HPDE6-E6E7 (cell line): Measurements from ENCODE around the gene CYP8B1.

Experiments
- DNase-seq: peaks from one replicate; pipeline ENCODE4 v3.0.0; 2011; ENCODE audit warnings: missing footprints; ENCODE audit errors: extremely low spot score

CYP8B1 gene

GRCh38 chr3:42852441-42852840 is 23.2 kb downstream of the CYP8B1 start:
- no peak for DNase-seq

DNA sequence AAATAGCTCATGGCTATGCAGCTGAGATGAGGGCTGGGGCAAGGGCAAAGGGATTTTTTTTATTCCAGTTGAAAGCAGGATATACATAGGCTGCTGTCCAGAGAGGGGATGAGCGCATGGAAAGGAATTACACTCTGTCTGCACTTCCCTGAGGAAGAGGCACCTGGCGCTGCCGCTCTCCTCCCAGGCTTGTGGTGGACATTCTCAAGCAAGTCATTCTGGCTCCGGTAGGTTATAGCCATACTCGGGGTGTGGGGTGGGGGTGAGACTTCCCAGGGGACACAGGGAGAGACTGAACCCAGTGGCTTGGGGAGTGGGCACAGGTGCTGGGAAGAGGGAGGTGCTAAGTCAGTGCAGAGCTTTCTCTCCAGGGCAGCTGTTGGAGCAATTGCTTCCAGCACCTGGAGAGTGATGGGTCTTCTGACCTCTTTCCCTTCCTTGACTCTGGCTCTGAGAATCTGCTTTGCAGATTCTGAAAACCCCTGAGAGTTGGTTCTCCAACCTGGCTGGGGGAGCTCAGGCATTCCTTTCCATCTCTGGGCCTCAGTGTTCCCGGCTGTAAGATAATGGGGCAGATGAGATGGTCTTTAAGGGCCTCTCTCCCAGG is 24.3 kb downstream of the CYP8B1 start:
- DNase-seq = no peak

DNA sequence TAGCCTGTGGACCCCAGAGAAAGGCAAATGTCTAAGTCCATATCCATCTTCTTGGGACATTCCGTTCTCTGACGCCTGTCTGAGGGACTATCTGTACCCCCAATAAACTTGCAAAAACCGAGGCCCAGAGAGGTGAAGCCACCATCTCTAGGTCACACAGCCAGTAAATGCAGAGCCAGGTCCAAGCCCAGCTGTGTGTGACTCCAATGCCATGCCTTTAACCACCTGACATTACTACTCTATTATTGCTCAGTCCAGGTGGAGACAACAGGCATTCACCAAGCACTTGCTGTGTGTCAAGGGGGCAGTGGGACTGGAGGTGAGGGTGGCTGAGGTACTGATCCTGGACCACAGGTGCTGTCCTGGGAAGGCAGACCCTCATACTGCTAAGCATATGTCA is 25.4 kb downstream of the CYP8B1 start:
- no peak for DNase-seq

DNA sequence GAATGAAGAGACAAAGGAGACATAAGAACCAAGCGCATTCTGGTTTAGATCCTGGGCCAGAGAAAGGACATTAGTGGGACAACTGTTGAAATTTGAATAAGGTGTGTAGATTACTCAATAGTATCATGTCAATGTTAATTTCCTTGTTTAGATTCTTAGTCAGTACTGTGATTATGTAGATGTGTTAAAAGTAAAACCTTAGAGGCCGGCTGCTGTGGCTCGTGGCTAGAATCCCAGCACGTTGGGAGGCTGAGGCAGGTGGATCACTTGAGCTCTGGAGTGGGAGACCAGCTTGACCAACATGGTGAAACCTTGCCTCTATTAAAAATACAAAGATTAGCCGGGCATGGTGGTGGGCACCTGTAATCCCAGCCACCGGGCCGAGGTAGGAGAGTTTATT is 26.7 kb downstream of the CYP8B1 start:
- DNase-seq = no peak

GRCh38 chr3:42847731-42848130 is 27.9 kb downstream of the CYP8B1 start:
- no peak for DNase-seq

- DNase-seq = no peak
Measured at GRCh38 chr3:42846685-42847522, 28.8 kb downstream of the CYP8B1 start.

DNA sequence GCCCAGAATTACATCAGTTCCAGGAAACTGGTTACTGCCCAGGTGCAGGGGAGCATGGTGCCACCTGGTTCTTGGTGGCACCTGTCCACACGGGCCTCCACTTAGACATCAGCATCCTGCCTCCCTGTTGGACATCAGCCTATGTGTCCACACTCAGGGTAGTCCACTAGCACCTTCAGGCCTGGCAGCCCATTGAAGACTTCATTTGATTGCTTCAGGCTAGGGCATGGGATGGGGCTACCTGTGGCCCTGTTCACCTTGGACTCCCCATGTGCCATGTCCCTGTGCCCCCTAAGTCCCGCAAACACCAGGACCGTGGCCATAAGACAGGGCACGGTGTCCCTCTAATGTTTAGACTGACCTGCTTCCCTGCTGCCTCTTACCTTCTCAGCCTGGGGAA is 30.9 kb downstream of the CYP8B1 start:
- DNase-seq = no peak

- no peak for DNase-seq
Measured at GRCh38 chr3:42844412-42844713, 31.3 kb downstream of the CYP8B1 start.

DNA sequence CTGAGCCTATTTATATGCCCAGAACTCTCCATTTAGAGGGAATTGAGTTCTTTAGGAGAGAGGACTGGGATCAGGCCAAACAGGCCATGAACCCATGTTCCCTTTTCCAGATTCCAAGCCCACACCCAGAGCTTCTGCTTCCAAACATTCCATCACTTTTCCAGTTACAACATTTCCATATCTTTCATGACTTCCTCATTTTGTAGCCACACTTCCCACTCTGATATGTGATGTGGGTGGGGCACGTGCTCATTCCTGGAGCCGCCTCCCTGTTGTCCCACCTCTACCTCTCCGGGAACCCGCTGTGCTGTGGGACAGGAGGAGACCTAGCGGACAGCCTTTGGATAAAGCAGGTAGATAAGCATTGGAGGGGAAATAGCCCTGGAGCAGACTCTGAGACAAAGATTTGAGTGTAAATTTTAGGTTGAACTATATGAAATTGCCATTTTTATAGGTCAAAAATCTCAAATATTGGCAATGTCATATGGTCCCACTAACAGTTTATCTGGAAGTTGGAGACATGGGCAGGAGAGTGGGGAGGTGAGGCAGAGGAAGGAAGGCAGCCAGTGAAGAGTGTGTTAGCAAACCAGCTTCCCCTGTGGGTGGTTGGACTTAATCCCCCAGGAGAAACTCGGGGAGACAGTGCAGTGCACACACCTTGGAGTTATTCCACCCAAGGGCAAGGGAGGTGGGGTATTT is 31.8 kb downstream of the CYP8B1 start:
- no peak for DNase-seq

DNA sequence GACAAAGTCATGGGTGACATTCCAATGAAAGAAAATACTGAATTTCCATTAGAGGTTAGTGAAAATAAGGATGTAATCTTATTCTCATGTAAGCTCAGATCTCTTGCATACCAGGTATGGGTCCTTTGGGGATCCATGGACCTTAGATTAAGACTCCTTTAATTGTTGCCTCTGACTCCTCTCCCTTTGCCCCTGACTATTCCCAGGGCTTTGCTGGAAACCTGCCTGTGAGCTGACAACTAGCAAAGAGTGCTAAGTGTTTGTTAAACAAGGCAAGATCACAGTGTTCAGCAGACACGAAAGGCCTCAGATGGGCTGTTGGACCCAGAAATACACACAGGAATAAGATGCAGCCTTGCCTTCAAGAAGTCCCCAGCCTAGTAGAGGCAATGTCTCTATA is 34.3 kb downstream of the CYP8B1 start:
- DNase-seq = no peak

GRCh38 chr3:42839616-42840015 is 36.1 kb downstream of the CYP8B1 start:
- peak; percentile 38 for DNase-seq

- no peak for DNase-seq
Measured at GRCh38 chr3:42838571-42838970, 37.1 kb downstream of the CYP8B1 start.

GRCh38 chr3:42836150-42837123 is 39.2 kb downstream of the CYP8B1 start:
- no peak for DNase-seq

DNA sequence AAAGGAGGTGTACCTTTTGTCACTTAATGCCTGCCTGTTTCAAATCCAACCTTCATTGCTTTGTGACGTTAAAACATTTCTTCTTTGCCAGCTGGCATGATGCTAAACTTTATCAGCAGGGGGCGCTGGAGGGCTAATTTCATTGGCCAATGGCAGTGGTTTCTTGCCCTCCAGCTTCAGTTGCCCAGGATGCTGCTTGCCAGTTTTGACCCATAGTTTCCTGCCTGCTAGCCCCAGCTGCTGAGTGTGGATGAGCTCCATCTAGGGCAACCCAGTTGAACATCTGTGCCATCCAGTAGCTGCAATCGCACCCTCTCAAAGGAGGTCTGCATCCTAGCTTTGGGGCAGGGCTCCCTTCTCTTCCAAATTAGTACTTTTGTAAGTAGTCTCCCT is 44.4 kb downstream of the CYP8B1 start:
- no peak for DNase-seq

GRCh38 chr3:42830437-42831320 is 45.0 kb downstream of the CYP8B1 start:
- DNase-seq = no peak

- no peak for DNase-seq
Measured at GRCh38 chr3:42829628-42830436, 45.8 kb downstream of the CYP8B1 start.

GRCh38 chr3:42829083-42829627 is 46.5 kb downstream of the CYP8B1 start:
- peak; percentile 20 for DNase-seq

DNA sequence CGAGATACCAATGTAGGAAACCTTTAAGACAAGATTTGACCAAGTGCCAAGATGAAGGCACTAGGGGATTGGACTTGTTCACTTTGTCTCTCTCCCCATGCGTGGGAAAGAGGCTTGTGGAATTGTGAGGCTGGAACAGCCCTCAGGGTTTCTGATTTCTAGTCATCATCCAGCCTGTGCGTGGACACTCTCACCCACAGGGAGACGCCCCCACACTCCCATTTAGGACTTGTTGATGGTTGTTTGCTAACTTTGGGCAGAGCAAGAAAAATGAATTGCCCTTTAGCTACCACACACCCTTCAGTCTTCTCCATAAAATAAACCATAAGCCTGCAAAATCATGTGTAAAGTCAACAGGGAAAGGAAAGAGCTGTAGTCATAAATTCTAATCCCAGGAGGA is 48.0 kb downstream of the CYP8B1 start:
- no peak for DNase-seq

DNA sequence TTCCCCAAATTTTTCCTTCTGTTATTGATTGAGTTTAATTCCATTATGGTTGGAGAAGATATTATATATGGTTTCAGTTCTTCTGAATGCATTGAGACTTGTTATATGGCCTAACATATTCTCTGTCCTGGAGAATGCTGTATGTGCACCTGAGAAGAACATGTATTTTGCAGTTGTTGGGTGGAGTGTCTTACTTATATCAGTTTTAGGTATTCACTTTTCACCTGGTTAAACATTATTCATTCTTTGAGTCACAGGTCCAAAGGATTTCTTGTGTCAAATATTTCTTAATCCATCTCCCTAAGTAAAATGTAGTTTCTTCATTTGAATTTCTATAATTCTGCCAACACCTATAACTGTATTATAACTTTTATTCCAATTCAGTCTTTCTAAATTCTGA is 48.7 kb downstream of the CYP8B1 start:
- no peak for DNase-seq

DNA sequence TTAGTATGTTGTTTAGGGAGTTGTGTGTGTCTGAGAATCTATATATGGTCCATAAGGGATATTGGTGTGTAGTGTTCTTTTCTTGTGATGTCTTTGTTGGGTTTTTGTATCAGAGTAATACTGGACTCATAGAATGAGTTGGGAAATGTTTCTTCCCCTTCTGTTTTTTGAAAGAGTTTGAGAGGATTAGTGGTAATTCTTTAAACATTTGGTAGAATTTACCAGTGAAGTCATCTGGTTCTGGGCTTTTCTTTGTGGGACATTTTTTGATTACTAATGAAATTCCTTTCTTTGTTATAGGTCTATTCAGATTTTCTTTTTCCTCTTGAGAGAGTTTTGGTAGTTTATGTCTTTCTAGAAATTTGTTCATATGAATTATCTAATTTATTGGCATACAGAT is 49.5 kb downstream of the CYP8B1 start:
- DNase-seq = no peak
